ENCODE results near the gene ACD. TPM values are rescaled to one million over a fixed set of nuclear protein-coding genes. Genes with fewer than 3 reads are reported as not detected.

ACD gene
- total RNA-seq, 4 donors from 2014 or later, result 17.8 to 33.4 (median 29.8) TPM

DNA sequence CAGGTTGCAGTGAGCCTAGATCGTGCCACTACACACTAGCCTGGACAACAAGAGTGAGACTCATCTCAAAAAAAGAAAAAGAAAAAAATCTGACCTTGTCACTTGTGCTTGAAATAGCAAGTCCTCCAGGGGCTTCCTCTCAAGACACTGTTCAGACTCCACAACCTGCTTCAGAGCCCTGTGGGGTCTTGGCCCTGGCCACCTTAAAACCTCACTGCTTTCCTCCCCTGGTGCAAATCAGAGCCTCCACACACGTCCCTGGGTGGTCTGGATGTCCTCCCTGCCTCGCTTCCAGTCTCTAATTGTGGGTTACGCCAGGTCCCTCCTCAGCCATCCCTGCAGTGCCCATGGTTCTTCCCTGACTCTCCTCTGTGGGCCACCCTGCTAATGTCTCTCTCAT is 4.7 kb downstream of the ACD start:
- no peak for DNase-seq
- intact Hi-C loops (cut with DNase I; ENCODE audit: low total_unique reads), result no loop called here
- peaks cover 0 to 23% of the 10 kb centered on the region in 2 donors for H3K4me1 ChIP-seq
- H3K36me3 ChIP-seq, result no peaks in the 10 kb centered on the region
- H3K27me3 ChIP-seq, result peaks cover 17 to 19% of the 10 kb centered on the region in 2 donors
- H3K9me3 ChIP-seq, result no peaks in the 10 kb centered on the region
- no peak overlapping the region for H3K27ac ChIP-seq
- no peak for TF ChIP-seq POLR2A (IDR thresholded peaks at IDR 0.05)
- TF ChIP-seq, protein P1, sequence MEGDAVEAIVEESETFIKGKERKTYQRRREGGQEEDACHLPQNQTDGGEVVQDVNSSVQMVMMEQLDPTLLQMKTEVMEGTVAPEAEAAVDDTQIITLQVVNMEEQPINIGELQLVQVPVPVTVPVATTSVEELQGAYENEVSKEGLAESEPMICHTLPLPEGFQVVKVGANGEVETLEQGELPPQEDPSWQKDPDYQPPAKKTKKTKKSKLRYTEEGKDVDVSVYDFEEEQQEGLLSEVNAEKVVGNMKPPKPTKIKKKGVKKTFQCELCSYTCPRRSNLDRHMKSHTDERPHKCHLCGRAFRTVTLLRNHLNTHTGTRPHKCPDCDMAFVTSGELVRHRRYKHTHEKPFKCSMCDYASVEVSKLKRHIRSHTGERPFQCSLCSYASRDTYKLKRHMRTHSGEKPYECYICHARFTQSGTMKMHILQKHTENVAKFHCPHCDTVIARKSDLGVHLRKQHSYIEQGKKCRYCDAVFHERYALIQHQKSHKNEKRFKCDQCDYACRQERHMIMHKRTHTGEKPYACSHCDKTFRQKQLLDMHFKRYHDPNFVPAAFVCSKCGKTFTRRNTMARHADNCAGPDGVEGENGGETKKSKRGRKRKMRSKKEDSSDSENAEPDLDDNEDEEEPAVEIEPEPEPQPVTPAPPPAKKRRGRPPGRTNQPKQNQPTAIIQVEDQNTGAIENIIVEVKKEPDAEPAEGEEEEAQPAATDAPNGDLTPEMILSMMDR (IDR thresholded peaks at IDR 0.05), result no peak
- H3K4me3 ChIP-seq, result no peak overlapping the region

DNA sequence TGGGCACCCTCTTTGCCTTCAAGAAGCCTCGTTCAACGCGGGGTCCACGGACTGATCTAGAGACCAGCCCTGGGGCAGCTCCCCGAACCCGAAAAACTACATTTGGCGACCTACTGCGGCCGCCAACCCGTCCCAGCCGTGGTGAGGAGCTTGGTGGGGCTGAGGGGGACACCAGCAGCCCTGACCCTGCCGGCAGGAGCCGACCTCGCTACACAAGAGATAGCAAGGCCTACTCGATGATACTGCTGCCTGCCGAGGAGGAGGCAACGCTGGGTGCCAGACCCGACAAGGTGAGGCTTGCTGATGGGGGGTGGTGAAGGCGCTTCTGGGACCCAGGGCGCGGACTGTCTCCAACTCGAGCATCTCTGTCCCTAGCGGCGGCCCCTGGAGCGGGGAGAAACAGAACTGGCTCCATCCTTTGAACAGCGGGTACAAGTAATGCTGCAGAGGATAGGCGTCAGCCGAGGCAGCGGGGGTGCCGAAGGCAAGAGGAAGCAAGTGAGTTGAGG is 5.6 kb downstream of the ACD start:
- Histone ChIP-seq H3K27me3 (peaks cover 17 to 19% of the 10 kb centered on the region in 2 donors), H3K27ac (no peak overlapping the region), H3K4me1 (peaks cover 0 to 22% of the 10 kb centered on the region in 2 donors), H3K9me3 (no peaks in the 10 kb centered on the region), H3K36me3 (no peaks in the 10 kb centered on the region), H3K4me3 (no peak overlapping the region)
- DNase-seq, result no peak
- intact Hi-C loops (cut with DNase I; ENCODE audit: low total_unique reads), result no loop called here
- TF ChIP-seq, protein P1 (IDR thresholded peaks at IDR 0.05), result no peak
- TF ChIP-seq POLR2A (IDR thresholded peaks at IDR 0.05), result no peak

DNA sequence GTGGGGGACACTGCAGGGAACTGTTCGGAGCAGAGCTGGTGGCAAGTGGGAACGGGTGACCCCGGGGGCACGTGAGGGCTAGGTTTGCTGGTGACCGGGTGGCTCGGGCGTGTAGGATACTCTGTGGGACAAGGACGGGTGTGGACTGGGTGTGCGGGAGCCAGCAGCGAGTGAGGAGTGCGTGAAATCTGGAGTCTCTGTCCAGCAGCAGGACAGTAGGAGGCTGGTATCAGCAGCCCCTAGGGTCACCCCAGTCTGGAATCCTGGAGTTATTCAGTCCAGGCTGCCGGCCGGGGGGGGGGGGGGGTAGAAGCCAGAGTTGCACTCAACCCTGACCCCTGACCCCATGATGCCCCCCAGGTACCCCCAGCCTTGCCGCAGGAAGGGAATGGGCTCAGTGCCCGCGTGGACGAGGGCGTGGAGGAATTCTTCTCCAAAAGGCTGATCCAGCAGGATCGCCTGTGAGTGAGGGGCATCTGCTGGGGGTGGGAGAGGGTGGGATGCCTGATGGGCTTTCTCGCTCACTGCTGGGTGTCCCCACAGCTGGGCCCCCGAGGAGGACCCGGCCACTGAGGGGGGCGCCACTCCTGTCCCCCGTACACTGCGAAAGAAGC is 6.2 kb downstream of the ACD start:
- Histone ChIP-seq H3K27ac (no peak overlapping the region), H3K27me3 (peaks cover 22 to 23% of the 10 kb centered on the region in 2 donors), H3K4me3 (no peak overlapping the region), H3K9me3 (no peaks in the 10 kb centered on the region), H3K4me1 (peaks cover 0 to 16% of the 10 kb centered on the region in 2 donors), H3K36me3 (no peaks in the 10 kb centered on the region)
- TF ChIP-seq, protein P1 (IDR thresholded peaks at IDR 0.05), result no peak
- TF ChIP-seq POLR2A (IDR thresholded peaks at IDR 0.05), result no peak
- no peak for DNase-seq
- intact Hi-C loops (cut with DNase I; ENCODE audit: low total_unique reads), result no loop called here

DNA sequence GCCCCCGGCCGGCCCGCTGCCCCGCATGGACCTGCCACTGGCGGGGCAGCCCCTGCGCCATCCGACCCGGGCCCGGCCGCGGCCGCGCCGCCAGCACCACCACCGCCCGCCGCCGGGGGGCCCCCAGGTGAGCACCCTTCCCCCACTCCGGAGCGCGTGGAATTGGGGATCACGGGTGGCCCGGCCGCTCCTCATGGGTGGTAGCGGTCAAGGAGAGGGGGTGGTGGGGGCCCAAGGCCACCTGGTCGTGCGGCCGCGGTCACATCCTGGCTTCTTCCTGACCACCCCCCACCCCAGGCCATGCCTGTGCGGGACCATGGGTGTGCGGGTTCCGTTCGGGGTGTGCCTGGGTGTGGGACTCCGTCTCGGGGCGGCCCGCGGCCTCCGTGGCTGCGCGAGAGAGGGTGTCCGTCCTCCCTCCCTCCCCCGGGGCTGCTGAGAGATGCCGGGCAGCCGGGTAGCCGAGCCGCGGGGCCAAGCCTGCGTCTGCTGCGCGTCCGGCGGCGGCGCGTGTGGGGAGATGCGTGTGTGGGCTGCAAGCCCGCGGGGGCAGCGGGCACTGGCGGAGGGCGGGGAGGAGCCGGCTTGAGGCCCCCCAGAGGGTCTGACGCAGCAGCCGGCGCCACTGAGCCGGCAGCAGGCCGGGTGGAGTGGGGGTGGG is 6.8 kb downstream of the ACD start:
- H3K27me3 ChIP-seq, result peaks cover 28% of the 10 kb centered on the region in 2 donors
- H3K9me3 ChIP-seq, result no peaks in the 10 kb centered on the region
- no peak overlapping the region for H3K4me3 ChIP-seq
- no peak for TF ChIP-seq POLR2A (IDR thresholded peaks at IDR 0.05)
- TF ChIP-seq, protein P1 (IDR thresholded peaks at IDR 0.05), result peak in 1 of 4 experiments; percentile 13
- H3K36me3 ChIP-seq, result no peaks in the 10 kb centered on the region
- peaks cover 0 to 13% of the 10 kb centered on the region in 2 donors for H3K4me1 ChIP-seq
- intact Hi-C loops (cut with DNase I; ENCODE audit: low total_unique reads), result no loop called here
- no peak for DNase-seq
- no peak overlapping the region for H3K27ac ChIP-seq

DNA sequence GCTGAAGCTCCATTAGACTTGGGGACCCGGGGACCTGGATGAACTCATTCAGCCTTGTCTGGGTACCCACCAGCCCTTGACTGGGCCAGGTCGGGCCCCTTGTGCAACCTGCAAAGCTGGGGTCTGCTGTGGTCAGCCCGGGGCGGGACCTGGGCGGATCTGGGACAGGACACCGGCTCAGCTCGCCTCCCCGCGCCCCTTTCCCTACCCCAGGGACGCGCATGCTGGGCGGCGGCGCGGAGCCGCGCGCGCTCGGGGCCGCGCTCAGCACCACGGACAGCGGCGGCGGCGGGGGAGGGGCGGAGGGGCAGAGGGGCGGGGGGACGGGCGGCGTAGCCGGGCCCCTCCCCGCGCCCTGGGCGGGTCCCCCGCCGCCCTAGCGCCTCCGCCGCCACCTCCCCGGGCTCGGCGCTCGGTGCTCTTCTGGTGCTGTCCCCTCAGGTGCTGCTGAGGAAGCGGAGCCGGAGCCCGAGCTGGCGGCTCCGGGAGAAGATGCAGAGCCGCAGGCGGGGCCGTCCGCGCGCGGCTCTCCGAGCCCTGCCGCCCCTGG is 7.4 kb downstream of the ACD start:
- Histone ChIP-seq H3K4me1 (peaks cover 0 to 13% of the 10 kb centered on the region in 2 donors), H3K27ac (no peak overlapping the region), H3K4me3 (no peak overlapping the region), H3K36me3 (no peaks in the 10 kb centered on the region), H3K27me3 (peaks cover 30 to 34% of the 10 kb centered on the region in 2 donors), H3K9me3 (no peaks in the 10 kb centered on the region)
- intact Hi-C loops (cut with DNase I; ENCODE audit: low total_unique reads), result no loop called here
- TF ChIP-seq, protein P1 (IDR thresholded peaks at IDR 0.05), result no peak
- TF ChIP-seq POLR2A (IDR thresholded peaks at IDR 0.05), result no peak
- DNase-seq, result peak in 1 of 2 donors; percentile 18
